AG09319 (cell line): ENCODE results near the gene SLC6A11.
A peak's percentile ranks its signal among the peaks of the same experiment; 100 is the strongest.

Experiments
- DNase-seq: peaks from one replicate; pipeline ENCODE4 v3.0.0-alpha.2; 2010; ENCODE audit warnings: low read depth; ENCODE audit errors: extremely low read depth
- CTCF ChIP-seq: IDR thresholded peaks from 2 replicates; pipeline ENCODE4 v1.5.1; 2011; ENCODE audit warnings: low read depth, mild to moderate bottlenecking, inconsistent platforms, low read length, moderate library complexity

Gene SLC6A11

DNA sequence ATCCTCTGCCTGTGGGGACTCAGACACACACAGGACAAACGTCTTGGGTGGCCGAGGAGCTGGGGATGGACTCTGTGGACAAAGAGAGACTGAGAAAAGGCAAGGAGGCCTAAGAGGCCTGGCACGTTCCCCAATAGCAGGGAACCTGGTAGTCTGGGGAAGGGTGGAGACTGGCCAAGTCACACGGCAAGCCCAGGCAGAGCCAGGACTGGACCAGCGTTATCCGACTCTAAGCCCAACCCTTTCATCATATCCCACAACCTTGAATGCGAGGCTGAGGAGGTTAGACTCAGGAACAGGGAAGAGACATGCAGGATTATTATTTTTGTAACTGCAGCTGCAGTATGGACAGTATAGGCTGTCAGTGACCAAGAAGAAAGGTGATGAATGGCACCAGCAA lies 53.4 kb downstream of the SLC6A11 start:
- TF ChIP-seq CTCF, result no peak
- no peak for DNase-seq

DNA sequence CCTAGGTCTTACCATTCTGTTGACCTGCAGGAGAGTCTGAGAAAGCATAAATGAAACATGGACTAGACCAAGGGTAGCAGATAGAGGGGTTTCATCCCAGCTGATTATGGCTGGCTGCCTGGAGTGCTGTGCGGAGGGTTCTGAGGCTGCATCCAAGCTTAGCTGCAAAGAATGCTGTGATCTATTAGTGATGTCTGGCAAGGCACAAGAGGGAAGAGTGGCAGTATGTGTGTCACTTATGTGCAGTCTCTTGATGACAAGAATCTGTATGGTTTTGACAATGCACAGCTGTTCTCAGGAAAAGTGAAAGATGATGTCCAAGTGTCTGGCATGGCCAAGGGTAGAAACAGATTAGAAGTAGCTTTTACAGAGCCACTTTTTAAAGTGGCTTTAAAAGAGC lies 54.3 kb downstream of the SLC6A11 start:
- no peak for DNase-seq
- TF ChIP-seq CTCF, result no peak

DNA sequence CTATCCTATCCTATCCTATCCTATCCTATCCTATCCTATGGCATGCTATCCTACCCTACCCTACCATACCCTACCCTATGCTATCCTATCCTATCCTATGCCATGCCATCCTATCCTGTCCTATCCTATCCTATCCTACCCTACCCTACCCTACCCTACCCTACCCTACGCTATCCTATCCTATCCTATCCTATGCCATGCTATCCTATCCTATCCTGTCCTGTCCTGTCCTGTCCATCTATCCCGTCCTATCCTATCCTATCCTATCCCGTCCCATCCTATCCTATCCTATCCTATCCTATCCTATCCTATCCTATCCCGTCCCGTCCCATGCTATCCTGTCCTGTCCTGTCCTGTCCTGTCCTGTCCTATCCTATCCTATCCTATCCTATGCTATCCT lies 57.4 kb downstream of the SLC6A11 start:
- DNase-seq, result no peak
- TF ChIP-seq CTCF, result no peak

DNA sequence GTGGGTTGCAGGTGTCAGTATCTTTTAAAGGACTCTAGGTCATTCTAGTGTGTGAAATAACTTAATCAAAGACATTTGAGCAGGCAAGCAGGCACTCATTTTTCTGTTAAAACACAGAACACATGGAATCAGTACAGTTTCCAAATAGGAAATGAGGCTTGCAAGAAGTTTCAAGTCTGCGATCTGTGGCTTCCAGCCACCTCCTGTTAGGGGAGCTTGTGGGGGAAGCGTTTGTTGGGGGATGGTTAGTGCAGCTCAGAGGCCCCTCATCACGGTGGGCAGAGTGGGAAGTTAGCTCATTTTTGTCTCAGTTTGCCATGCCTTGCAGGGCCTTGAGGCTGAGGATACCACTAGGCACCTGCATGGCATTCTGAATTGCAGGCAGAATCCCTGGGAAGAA lies 59.9 kb downstream of the SLC6A11 start:
- TF ChIP-seq CTCF, result no peak
- no peak for DNase-seq

- no peak for DNase-seq
- TF ChIP-seq CTCF, result no peak
These were observed 60.6 kb downstream of the SLC6A11 start for GRCh38 chr3:10876661-10877060.

- no peak for TF ChIP-seq CTCF
- DNase-seq, result no peak
These were observed 66.8 kb downstream of the SLC6A11 start for GRCh38 chr3:10882851-10883250.

- peak; percentile 18 for TF ChIP-seq CTCF
- no peak for DNase-seq
These were observed 67.6 kb downstream of the SLC6A11 start for GRCh38 chr3:10883478-10884234.
